ENCODE measurements around the gene KIAA0513.

The KIAA0513 gene

GRCh38 chr16:85005285-85006069 is 22.1 kb upstream of the KIAA0513 start:
- DNase-seq, result no peak

DNA sequence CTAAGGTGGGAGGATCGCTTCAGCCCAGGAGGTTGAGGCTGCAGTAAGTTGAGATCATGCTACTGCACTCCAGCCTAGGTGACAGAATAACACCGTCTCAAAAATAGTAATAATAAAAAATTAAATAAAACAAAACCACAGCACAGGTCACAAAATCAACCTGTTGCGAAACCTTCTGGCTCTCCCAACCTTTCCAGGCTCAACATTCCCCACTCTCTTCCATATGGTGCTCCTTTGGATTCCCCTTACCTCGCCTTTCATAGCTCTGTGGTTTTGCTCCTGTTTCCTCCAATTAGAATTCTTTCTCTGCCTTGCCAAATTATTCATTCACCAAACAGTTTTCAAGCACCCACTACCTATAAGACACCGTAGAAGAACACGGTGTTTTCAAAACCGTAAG is 21.0 kb upstream of the KIAA0513 start:
- DNase-seq, result no peak

GRCh38 chr16:85007496-85008214 is 19.9 kb upstream of the KIAA0513 start:
- DNase-seq, result no peak

DNA sequence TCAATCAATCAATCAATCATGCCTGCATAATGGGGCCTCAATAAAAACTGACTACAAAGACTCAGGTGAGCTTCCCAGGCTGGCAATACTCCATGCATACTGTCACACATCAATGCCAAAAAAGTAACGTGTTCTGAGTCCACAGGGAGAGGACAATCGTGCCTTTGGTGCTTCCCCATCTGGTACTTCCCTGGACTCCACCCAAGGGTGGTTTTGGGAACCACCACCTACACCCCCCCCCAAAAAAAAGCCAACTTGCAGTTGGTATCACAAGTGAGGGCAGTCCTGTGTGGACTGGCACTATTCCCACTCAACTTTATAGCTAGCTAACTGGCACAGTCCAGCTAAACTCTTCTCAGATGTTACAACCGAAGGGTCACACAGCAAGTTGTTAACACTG is 19.3 kb upstream of the KIAA0513 start:
- no peak for DNase-seq

DNA sequence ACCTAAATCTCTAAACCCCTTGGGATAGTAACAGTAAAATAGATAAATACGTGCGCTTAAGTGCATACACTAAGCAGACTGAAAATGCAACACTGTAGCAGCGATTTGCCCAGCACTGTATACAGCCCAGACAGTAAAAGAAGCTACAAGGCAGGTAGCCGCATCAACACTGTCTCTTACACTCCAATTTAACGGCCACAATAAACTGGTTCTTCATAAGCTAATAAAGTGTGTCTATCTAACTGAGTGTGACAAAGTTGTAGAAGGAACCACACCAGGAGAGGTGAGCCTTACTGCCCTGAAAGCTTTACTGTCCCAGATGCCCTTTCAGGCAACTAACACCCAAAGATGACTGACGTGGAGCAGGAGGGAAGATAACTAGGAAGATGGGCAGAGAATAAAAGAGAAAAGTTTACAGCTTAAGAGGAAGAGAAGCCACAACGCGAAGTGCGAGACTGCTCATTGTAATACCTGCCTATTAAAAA is 17.1 kb upstream of the KIAA0513 start:
- no peak for DNase-seq

DNA sequence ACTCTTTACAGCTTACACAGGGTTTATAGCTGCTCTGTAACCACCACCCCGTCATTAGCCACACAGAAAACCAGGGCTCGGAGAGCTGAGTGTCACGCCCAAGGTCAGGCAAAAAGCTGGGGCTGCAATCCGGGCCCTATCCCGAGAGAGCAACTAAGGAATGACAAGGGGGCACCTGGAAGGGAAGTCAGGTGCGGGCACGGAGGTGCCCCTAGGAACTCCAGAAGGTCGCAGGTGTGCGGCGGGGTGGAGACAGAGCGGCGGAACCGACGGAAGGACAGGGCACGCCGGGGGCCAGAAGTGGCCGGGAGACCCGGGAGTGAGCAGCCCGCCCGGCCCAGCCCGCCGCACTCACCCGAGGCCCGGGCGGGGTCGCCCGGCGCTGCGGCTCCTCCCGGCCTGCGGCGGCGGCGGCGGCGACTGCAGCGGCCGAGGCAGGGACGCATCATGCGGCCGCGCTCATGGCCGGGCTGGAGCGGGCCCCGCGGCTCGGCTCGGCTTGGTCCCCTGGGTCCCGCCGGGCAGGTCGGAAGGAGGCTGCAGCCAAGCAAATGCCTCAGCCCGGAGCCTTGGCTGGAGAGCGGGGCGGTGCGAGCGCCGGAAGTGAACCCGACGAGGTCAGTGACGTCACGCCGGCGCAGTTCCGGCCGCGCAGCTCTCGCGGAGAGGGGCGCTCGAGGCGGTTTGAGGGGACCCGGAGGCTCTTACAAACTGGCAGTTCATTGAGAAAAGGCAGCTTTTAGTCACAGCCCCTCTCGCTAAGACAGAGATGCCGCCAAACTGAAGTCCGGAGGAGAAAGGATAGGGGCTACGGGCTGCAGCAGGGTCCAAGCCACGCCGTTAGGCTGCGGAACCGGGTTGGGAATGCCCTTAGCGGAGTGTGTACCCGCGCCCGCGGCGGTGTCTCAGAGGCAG is 16.4 kb upstream of the KIAA0513 start, which contains the start of gene ZDHHC7:
Gene ZDHHC7, minus strand, starts transcription at position 605 of the 915 bp plus-strand sequence. CDS start 20,917 bp downstream, outside the sequence.
- peak; percentile 45 for DNase-seq

DNA sequence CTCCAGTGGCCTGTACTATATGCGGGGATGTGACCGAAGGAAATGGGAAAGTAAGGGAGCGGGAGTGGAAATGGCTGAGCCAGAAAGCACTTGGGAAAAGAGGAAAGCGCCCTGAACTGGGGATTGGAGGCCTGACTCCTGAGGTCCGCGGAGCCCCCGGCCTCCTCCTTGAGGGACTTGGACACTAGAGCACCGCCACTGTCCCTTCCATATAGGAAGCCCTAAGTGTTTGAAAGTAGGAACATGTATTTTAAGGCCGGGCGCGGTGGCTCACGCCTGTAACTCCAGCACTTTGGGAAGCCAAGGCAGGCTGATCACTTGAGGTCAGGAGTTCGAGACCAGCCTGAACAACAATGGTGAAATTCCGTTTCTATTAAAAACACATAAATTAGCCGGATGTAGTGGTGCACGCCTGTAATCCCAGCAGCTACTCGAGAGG is 15.7 kb upstream of the KIAA0513 start:
- no peak for DNase-seq

GRCh38 chr16:85014311-85014710 is 13.3 kb upstream of the KIAA0513 start:
- no peak for DNase-seq

GRCh38 chr16:85015481-85016187 is 12.0 kb upstream of the KIAA0513 start:
- no peak for DNase-seq

GRCh38 chr16:85017151-85017550 is 10.4 kb upstream of the KIAA0513 start:
- DNase-seq, result no peak

DNA sequence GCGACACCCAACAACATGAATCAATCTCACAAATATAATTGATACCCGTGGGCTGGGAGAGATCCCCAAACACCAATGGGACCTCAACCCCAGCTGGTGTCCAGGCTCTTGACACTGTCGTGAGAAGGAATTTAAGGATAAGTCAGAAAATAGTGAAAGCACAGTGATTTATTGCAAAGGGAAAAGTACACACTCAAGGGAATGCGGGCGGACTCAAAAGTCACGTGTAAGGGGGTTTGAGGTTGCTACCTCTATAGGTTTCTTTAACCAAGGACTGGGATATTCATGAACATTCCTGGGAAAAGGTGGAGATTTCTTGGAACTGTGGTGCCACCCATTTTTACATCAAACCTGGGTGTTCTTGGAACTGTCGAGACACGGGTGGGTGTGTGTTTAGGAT is 10.0 kb upstream of the KIAA0513 start:
- DNase-seq, result no peak

DNA sequence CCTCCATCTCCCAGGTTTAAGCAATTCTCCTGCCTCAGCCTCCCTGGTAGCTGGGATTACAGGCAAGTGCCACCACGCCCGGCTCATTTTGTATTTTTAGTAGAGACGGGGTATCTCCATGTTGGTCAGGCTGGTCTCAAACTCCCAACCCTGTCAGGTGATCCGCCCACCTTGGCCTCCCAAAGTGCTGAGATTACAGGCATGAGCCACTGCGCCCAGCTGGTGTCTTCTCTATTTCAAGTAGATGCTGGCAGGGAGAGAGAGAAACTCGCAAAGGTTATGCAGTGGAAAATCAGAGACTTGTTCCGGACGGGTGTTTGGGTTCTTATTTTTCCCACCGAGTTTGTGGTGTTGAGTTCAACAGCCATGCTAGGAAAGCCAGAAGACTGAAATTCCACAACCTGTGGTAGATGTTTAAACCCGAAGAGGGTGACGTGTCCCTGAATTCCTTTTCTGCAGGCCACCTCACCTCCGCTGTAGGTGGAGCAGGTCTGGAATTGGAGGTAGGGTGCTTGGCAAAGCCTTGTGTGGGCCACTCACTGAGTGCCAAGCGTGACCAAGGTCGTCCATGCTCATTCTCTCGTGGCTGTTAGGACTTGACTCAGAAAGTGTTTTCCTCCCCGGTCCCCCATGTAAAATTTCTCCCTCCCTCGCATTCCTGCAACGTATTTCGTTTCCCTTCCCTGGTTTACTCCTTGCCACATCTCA is 8.9 kb upstream of the KIAA0513 start:
- DNase-seq, result no peak

DNA sequence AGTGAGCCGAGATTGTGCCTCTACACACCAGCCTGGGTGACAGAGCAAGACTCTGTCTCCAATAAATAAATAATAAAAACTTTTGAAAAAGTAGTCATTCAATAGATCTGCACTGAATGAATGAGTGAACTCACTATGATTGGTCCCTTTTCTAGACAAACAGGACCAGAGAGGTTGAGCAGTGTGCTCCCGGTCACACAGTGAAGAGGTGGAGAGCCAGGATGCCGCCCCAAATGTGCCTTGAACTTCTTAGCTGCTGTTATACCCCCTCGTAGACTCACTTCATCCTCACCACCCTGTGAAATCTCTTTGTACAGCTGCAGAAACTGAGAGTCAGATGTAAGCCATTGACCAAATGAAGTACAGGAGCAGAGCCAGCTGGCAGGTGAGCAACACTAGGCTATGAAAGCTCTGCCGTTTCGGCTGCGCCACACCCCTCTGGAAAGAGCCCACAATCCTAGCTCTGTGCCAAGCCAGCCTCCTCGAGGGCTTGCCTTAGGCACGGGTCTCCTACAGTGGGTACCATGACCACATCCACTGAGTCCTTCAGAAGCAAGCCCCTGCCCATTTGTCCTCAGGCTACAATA is 7.8 kb upstream of the KIAA0513 start:
- no peak for DNase-seq

- no peak for DNase-seq
Measured at GRCh38 chr16:85025781-85026653, 1.6 kb upstream of the KIAA0513 start.

GRCh38 chr16:85026703-85027102 is 892 bp upstream of the KIAA0513 start:
- DNase-seq, result no peak

GRCh38 chr16:85027958-85028684 is 526 bp downstream of the KIAA0513 start:
- DNase-seq, result no peak

- no peak for DNase-seq
Measured at GRCh38 chr16:85028685-85029407, 1.3 kb downstream of the KIAA0513 start.

GRCh38 chr16:85029408-85029784 is 1.8 kb downstream of the KIAA0513 start:
- DNase-seq, result no peak

DNA sequence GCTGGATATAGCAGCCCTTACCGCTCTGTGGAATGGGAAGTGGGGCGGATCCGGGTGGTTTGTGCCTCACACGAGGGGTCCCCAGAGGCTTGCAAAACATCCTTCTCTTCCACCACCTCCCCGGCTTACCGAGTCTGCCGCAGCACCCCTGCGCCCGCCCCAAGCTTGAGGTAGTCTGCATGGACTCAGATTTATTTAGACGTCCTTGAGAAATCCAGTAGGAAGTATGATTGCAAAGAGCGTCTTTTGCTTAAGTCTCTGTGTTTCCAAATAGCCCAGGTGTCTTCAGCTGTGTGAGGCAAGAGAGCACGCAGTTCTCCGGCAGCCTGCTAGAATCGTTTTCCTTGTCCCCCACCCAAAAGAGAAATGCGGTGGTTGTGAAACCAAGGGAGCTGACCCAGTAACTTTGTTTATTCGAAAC is 2.4 kb downstream of the KIAA0513 start:
- DNase-seq, result no peak
